Small intestine (tissue), 7 donors: ENCODE results near the gene RNF43. TPM values are rescaled to one million over a fixed set of nuclear protein-coding genes. Genes with fewer than 3 reads are reported as not detected.

ENCODE experiments used
- DNase-seq, 2 donors: peaks; one replicate each; pipeline versions ENCODE4 v3.0.0 to v3.0.0-alpha.2; 2013
- FAIRE-seq: peaks from 2 replicates; lab custom pipeline; 2012; peaks lifted over from hg19 to GRCh38; lab: Jason Lieb, UNC
- H3K27ac ChIP-seq, 3 donors: one replicate each; pipeline ENCODE4 v1.5.1; 2013; ENCODE audit warnings: low read length in 2 of 3, mild to moderate bottlenecking in 2 of 3, control low read depth in 1 of 3, inconsistent platforms in 1 of 3, low read depth in 1 of 3, moderate library complexity in 1 of 3
- H3K27me3 ChIP-seq, 3 donors: one replicate each; pipeline ENCODE4 v1.6.1; 2013; ENCODE audit warnings: low read length in 3 of 3, inconsistent platforms in 1 of 3; ENCODE audit not compliant: control insufficient read depth in 3 of 3, insufficient read depth in 3 of 3
- H3K36me3 ChIP-seq, 3 donors: one replicate each; pipeline ENCODE4 v1.6.1; 2013; ENCODE audit warnings: low read length in 3 of 3, inconsistent platforms in 1 of 3, low read depth in 1 of 3, mild to moderate bottlenecking in 1 of 3, moderate library complexity in 1 of 3; ENCODE audit not compliant: control insufficient read depth in 3 of 3, insufficient read depth in 2 of 3
- H3K4me1 ChIP-seq, 3 donors: one replicate each; pipeline ENCODE4 v1.6.1; 2013; ENCODE audit warnings: low read length in 2 of 3, inconsistent platforms in 1 of 3, low read depth in 1 of 3, mild to moderate bottlenecking in 1 of 3, moderate library complexity in 1 of 3; ENCODE audit not compliant: control insufficient read depth in 3 of 3, insufficient read depth in 2 of 3
- H3K4me3 ChIP-seq, 3 donors: one replicate each; pipeline ENCODE4 v1.5.1; 2013; ENCODE audit warnings: low read length in 3 of 3, control low read depth in 1 of 3, inconsistent platforms in 1 of 3, low read depth in 1 of 3, mild to moderate bottlenecking in 1 of 3, moderate library complexity in 1 of 3
- H3K9me3 ChIP-seq, 2 donors: one replicate each; pipeline ENCODE4 v1.6.1; 2013; ENCODE audit warnings: low read depth in 1 of 2, low read length in 1 of 2; ENCODE audit not compliant: control insufficient read depth in 2 of 2, insufficient read depth in 1 of 2
- WGBS, 3 donors: extraction: QIAGEN DNeasy Blood & Tissue Kit; methylation state at CpG; one replicate each; pipeline ENCODE4 v1.1.7; 2013; 5-methylcytosine and 5-hydroxymethylcytosine counted together
- polyA plus RNA-seq, 4 donors: library from polyadenylated mRNA; stranded (reverse) in 3 of 4; unstranded in 1 of 4; fragments of 200-250 nt in 3 of 4; fragments of 120-200 nt in 1 of 4; gene quantifications; one replicate each; pipeline versions ENCODE4 v1.2.1 to v1.2.3, GENCODE V29; 2013
- donor health status: healthy with polysubstance abuse.
- donor health status: control.
- donor health status: control.
- donor health status: Bipolar disorder and iron deficiency.
- donor health status: healthy.

The RNF43 gene
- polyA plus RNA-seq, 4 donors: 3.5 to 29.4 (median 15.7) TPM

- WGBS, 3 donors: 14 to 38% (median 36%) methylated on average over 10 of the region's 10 CpGs
- DNase-seq: peak; percentile 95 to 98
- peaks cover 0 to 64% (median 15%) of the 10 kb centered on the region in 3 donors for H3K4me1 ChIP-seq
- peak overlapping the region; percentile 11 to 63 (median 55) for H3K27ac ChIP-seq
- H3K27me3 ChIP-seq: no peaks in the 10 kb centered on the region
- no peaks in the 10 kb centered on the region for H3K9me3 ChIP-seq
- H3K4me3 ChIP-seq: no peak overlapping the region
- no peaks in the 10 kb centered on the region for H3K36me3 ChIP-seq
- no peak for FAIRE-seq
These were observed 25.9 kb downstream of the RNF43 start for GRCh38 chr17:58391302-58391984.

- H3K4me3 ChIP-seq: no peak overlapping the region
- peak overlapping the region in 2 of 3 donors; percentile 55 to 63 for H3K27ac ChIP-seq
- DNase-seq (no peak), FAIRE-seq (no peak)
- WGBS, 3 donors: 20 to 57% (median 41%) methylated on average over 2 of the region's 2 CpGs
- H3K9me3 ChIP-seq: no peaks in the 10 kb centered on the region
- H3K4me1 ChIP-seq: peaks cover 0 to 58% (median 15%) of the 10 kb centered on the region in 3 donors
- H3K36me3 ChIP-seq: peaks cover 0 to 4% (median 0%) of the 10 kb centered on the region in 3 donors
- no peaks in the 10 kb centered on the region for H3K27me3 ChIP-seq
These were observed 26.4 kb downstream of the RNF43 start for GRCh38 chr17:58390884-58391283.

GRCh38 chr17:58388302-58389190, 28.8 kb downstream of the RNF43 start:
- no peak overlapping the region for H3K4me3 ChIP-seq
- H3K36me3 ChIP-seq: peaks cover 0 to 5% (median 0%) of the 10 kb centered on the region in 3 donors
- FAIRE-seq (no peak), DNase-seq (no peak)
- no peaks in the 10 kb centered on the region for H3K27me3 ChIP-seq
- peaks cover 0 to 63% (median 17%) of the 10 kb centered on the region in 3 donors for H3K4me1 ChIP-seq
- 16 to 39% (median 32%) methylated on average over 3 of the region's 3 CpGs for whole genome bisulfite sequencing, 3 donors
- no peaks in the 10 kb centered on the region for H3K9me3 ChIP-seq
- H3K27ac ChIP-seq: peak overlapping the region in 2 of 3 donors; percentile 32 to 61

GRCh38 chr17:58387834-58388233, 29.5 kb downstream of the RNF43 start:
- FAIRE-seq (no peak), DNase-seq (peak; percentile 68 to 90)
- Histone ChIP-seq H3K4me1 (peaks cover 0 to 70% (median 17%) of the 10 kb centered on the region in 3 donors), H3K27me3 (no peaks in the 10 kb centered on the region), H3K9me3 (no peaks in the 10 kb centered on the region), H3K4me3 (no peak overlapping the region), H3K27ac (peak overlapping the region in 2 of 3 donors; percentile 32 to 61), H3K36me3 (peaks cover 0 to 5% (median 0%) of the 10 kb centered on the region in 3 donors)
- 22 to 55% (median 39%) methylated on average over 1 of the region's 1 CpG for whole genome bisulfite sequencing, 3 donors

GRCh38 chr17:58386708-58387107, 30.6 kb downstream of the RNF43 start:
- Histone ChIP-seq H3K27ac (no peak overlapping the region), H3K4me1 (peaks cover 5 to 76% (median 17%) of the 10 kb centered on the region in 3 donors), H3K27me3 (no peaks in the 10 kb centered on the region), H3K36me3 (peaks cover 0 to 5% (median 0%) of the 10 kb centered on the region in 3 donors), H3K9me3 (no peaks in the 10 kb centered on the region), H3K4me3 (no peak overlapping the region)
- DNase-seq (no peak), FAIRE-seq (no peak)
- WGBS, 3 donors: 41 to 69% (median 49%) methylated on average over 3 of the region's 3 CpGs

- FAIRE-seq: no peak
- peaks cover 9 to 77% (median 15%) of the 10 kb centered on the region in 3 donors for H3K4me1 ChIP-seq
- no peak for DNase-seq
- H3K36me3 ChIP-seq: peaks cover 0 to 8% (median 0%) of the 10 kb centered on the region in 3 donors
- H3K27ac ChIP-seq: no peak overlapping the region
- no peak overlapping the region for H3K4me3 ChIP-seq
- 17 to 55% (median 29%) methylated on average over 4 of the region's 4 CpGs for WGBS, 3 donors
- H3K27me3 ChIP-seq: no peaks in the 10 kb centered on the region
- no peaks in the 10 kb centered on the region for H3K9me3 ChIP-seq
These were observed 31.9 kb downstream of the RNF43 start for GRCh38 chr17:58385359-58385899.

GRCh38 chr17:58384897-58385296, 32.4 kb downstream of the RNF43 start:
- 24 to 55% (median 42%) methylated on average over 3 of the region's 3 CpGs for whole genome bisulfite sequencing, 3 donors
- no peak for FAIRE-seq
- H3K4me1 ChIP-seq: peaks cover 13 to 77% (median 14%) of the 10 kb centered on the region in 3 donors

GRCh38 chr17:58383892-58384462, 33.4 kb downstream of the RNF43 start:
- peaks cover 13 to 78% (median 16%) of the 10 kb centered on the region in 3 donors for H3K4me1 ChIP-seq
- peaks cover 0 to 8% (median 0%) of the 10 kb centered on the region in 3 donors for H3K36me3 ChIP-seq
- no peak for FAIRE-seq
- 25 to 66% (median 54%) methylated on average over 4 of the region's 4 CpGs for WGBS, 3 donors
- H3K27ac ChIP-seq: peak overlapping the region in 2 of 3 donors; percentile 11 to 13
- no peaks in the 10 kb centered on the region for H3K27me3 ChIP-seq
- H3K9me3 ChIP-seq: no peaks in the 10 kb centered on the region
- H3K4me3 ChIP-seq: no peak overlapping the region
- peak in 1 of 2 donors; percentile 77 for DNase-seq

More at GRCh38 chr17:58384897-58385296, 32.4 kb downstream of the RNF43 start:
- no peak for DNase-seq
- Histone ChIP-seq H3K9me3 (no peaks in the 10 kb centered on the region), H3K27me3 (no peaks in the 10 kb centered on the region), H3K27ac (no peak overlapping the region), H3K4me3 (no peak overlapping the region), H3K36me3 (peaks cover 0 to 8% (median 0%) of the 10 kb centered on the region in 3 donors)
